CD14-positive monocyte (primary cell): ENCODE data around the gene TSHZ2. TPM values are rescaled to one million over a fixed set of nuclear protein-coding genes. Genes with fewer than 3 reads are reported as not detected.

ENCODE experiments used
- DNase-seq, 3 donors: peaks; one replicate each; pipeline ENCODE4 v3.0.0-alpha.2; 2011 to 2022
- H2AFZ ChIP-seq: 2 replicates; pipeline ENCODE4 v1.6.0; 2012; ENCODE audit warnings: mild to moderate bottlenecking, low read depth, low read length, inconsistent platforms; ENCODE audit not compliant: insufficient read depth, poor library complexity, severe bottlenecking
- H3K27ac ChIP-seq, 2 donors: 1 replicate in 1 of 2; 2 replicates in 1 of 2; pipeline ENCODE4 v1.5.1; 2012 to 2013; ENCODE audit warnings: low read length in 2 of 2, control low read depth in 1 of 2, inconsistent platforms in 1 of 2, low read depth in 1 of 2, mild to moderate bottlenecking in 1 of 2
- H3K27me3 ChIP-seq, 2 donors: one replicate each; pipeline versions ENCODE4 v1.6.0 to v1.6.1; 2011 to 2013; ENCODE audit warnings: low read length in 2 of 2; ENCODE audit not compliant: control insufficient read depth in 2 of 2, insufficient read depth in 2 of 2
- H3K36me3 ChIP-seq, 2 donors: replicated peaks in 1 of 2; 1 replicate in 1 of 2; 2 replicates in 1 of 2; pipeline versions ENCODE4 v1.5.1 to v1.6.1; 2012 to 2013; ENCODE audit warnings: low read length in 2 of 2, control low read depth in 1 of 2, inconsistent platforms in 1 of 2, mild to moderate bottlenecking in 1 of 2; ENCODE audit not compliant: insufficient read depth in 2 of 2, control insufficient read depth in 1 of 2
- H3K4me1 ChIP-seq, 2 donors: 1 replicate in 1 of 2; 2 replicates in 1 of 2; pipeline versions ENCODE4 v1.5.1 to v1.6.1; 2012 to 2013; ENCODE audit warnings: low read length in 2 of 2, control low read depth in 1 of 2, inconsistent platforms in 1 of 2, mild to moderate bottlenecking in 1 of 2, moderate library complexity in 1 of 2; ENCODE audit not compliant: insufficient read depth in 2 of 2, control insufficient read depth in 1 of 2
- H3K4me2 ChIP-seq: replicated peaks from 2 replicates; pipeline ENCODE3; 2012; ENCODE audit warnings: low read length, moderate library complexity, mild to moderate bottlenecking; ENCODE audit not compliant: poor library complexity, severe bottlenecking; ENCODE audit errors: extremely low read depth
- H3K4me3 ChIP-seq, 3 experiments: fragments of 200-600 bp in 1 of 3; sonication (generic) in 1 of 3; replicated peaks in 1 of 3; 1 replicate in 2 of 3; 2 replicates in 1 of 3; pipeline ENCODE4 v1.5.1; 2011 to 2013; ENCODE audit warnings: low read length in 3 of 3, mild to moderate bottlenecking in 3 of 3, control low read depth in 2 of 3, low read depth in 2 of 3, inconsistent platforms in 1 of 3, moderate library complexity in 1 of 3
- H3K79me2 ChIP-seq: 2 replicates; pipeline ENCODE4 v1.6.0; 2012; ENCODE audit warnings: mild to moderate bottlenecking, control low read depth, inconsistent platforms, low read length, moderate library complexity; ENCODE audit not compliant: insufficient read depth
- H3K9ac ChIP-seq: 2 replicates; pipeline ENCODE4 v1.6.0; 2017; ENCODE audit warnings: low read length, mild to moderate bottlenecking; ENCODE audit not compliant: insufficient read depth, poor library complexity, severe bottlenecking
- H3K9me3 ChIP-seq, 2 donors: replicated peaks in 1 of 2; 1 replicate in 1 of 2; 2 replicates in 1 of 2; pipeline versions ENCODE4 v1.5.1 to v1.6.1; 2012 to 2013; ENCODE audit warnings: low read length in 2 of 2, control low read depth in 1 of 2; ENCODE audit not compliant: control insufficient read depth in 1 of 2, insufficient read depth in 1 of 2
- H4K20me1 ChIP-seq: 2 replicates; pipeline ENCODE4 v1.6.0; 2012; ENCODE audit warnings: mild to moderate bottlenecking, low read length, control low read depth, moderate library complexity; ENCODE audit not compliant: insufficient read depth
- H3K27ac Mint-ChIP-seq, 7 donors: one replicate each; pipeline ENCODE4 v1.8.0; 2020; ENCODE audit warnings: mild to moderate bottlenecking in 7 of 7, mixed read lengths in 7 of 7, moderate library complexity in 6 of 7, inconsistent platforms in 2 of 7
- H3K27me3 Mint-ChIP-seq, 3 donors: one replicate each; pipeline ENCODE4 v1.8.0; 2021 to 2022; ENCODE audit warnings: low read depth in 3 of 3, mild to moderate bottlenecking in 3 of 3, mixed read lengths in 3 of 3, moderate library complexity in 3 of 3, inconsistent platforms in 1 of 3
- H3K36me3 Mint-ChIP-seq, 2 donors: one replicate each; pipeline ENCODE4 v1.8.0; 2020; ENCODE audit warnings: mixed read lengths in 2 of 2, inconsistent platforms in 1 of 2, mild to moderate bottlenecking in 1 of 2
- H3K4me1 Mint-ChIP-seq: one replicate; pipeline ENCODE4 v1.8.0; 2020; ENCODE audit warnings: mild to moderate bottlenecking, mixed read lengths
- H3K4me3 Mint-ChIP-seq, 2 donors: one replicate each; pipeline ENCODE4 v1.8.0; 2020; ENCODE audit warnings: mild to moderate bottlenecking in 2 of 2, mixed read lengths in 2 of 2, moderate library complexity in 1 of 2
- H3K9me3 Mint-ChIP-seq, 7 donors: one replicate each; pipeline ENCODE4 v1.8.0; 2020 to 2022; ENCODE audit warnings: mixed read lengths in 7 of 7, mild to moderate bottlenecking in 6 of 7, moderate library complexity in 6 of 7, inconsistent platforms in 2 of 7
- WGBS: methylation state at CpG from one replicate; pipeline ENCODE4 v1.1.5; 2013; ENCODE audit warnings: missing lambda C conversion rate; ENCODE audit not compliant: insufficient coverage; 5-methylcytosine and 5-hydroxymethylcytosine counted together
- intact Hi-C, 2 donors: fragments of 100-400 bp; cut with micrococcal nuclease; formaldehyde crosslinking; loops; one replicate each; pipeline versions ENCODE4 v1.15.0 to v1.15.1; 2023
- polyA plus RNA-seq, 3 donors: library from polyadenylated mRNA; depleted of rRNA in 1 of 3; unstranded in 2 of 3; stranded (reverse) in 1 of 3; fragments of 300-500 nt in 2 of 3; fragments of >200 nt in 1 of 3; fragmentation: Illumina TruSeq in 2 of 3; gene quantifications; 1 replicate in 2 of 3; 2 replicates in 1 of 3; pipeline ENCODE4 v1.2.3, GENCODE V29; 2012 to 2021
- TF ChIP-seq, protein P1 (sequence below): fragments of 200-600 bp; IDR thresholded peaks from one replicate; pipeline ENCODE4 v1.8.0; 2022; ENCODE audit warnings: antibody characterized with exemption, mild to moderate bottlenecking

Gene TSHZ2
- polyA plus RNA-seq, 3 donors: not detected

- no CpG with 5 or more reads among the region's 3 CpGs for WGBS
- TF ChIP-seq, protein P1, sequence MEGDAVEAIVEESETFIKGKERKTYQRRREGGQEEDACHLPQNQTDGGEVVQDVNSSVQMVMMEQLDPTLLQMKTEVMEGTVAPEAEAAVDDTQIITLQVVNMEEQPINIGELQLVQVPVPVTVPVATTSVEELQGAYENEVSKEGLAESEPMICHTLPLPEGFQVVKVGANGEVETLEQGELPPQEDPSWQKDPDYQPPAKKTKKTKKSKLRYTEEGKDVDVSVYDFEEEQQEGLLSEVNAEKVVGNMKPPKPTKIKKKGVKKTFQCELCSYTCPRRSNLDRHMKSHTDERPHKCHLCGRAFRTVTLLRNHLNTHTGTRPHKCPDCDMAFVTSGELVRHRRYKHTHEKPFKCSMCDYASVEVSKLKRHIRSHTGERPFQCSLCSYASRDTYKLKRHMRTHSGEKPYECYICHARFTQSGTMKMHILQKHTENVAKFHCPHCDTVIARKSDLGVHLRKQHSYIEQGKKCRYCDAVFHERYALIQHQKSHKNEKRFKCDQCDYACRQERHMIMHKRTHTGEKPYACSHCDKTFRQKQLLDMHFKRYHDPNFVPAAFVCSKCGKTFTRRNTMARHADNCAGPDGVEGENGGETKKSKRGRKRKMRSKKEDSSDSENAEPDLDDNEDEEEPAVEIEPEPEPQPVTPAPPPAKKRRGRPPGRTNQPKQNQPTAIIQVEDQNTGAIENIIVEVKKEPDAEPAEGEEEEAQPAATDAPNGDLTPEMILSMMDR: no peak
- Histone ChIP-seq H3K9ac (no peak overlapping the region), H3K27me3 (no peaks in the 10 kb centered on the region), H3K4me3 (no peak overlapping the region), H3K27ac (no peak overlapping the region), H3K36me3 (no peaks in the 10 kb centered on the region), H3K79me2 (no peaks in the 10 kb centered on the region), H2AFZ (no peak overlapping the region), H3K4me1 (no peaks in the 10 kb centered on the region), H3K9me3 (peaks cover 0 to 5% of the 10 kb centered on the region in 2 donors), H4K20me1 (no peaks in the 10 kb centered on the region), H3K4me2 (no peak overlapping the region)
- intact Hi-C loops: no loop called here
- no peak overlapping the region for H3K27ac Mint-ChIP-seq
- no peaks in the 10 kb centered on the region for H3K4me1 Mint-ChIP-seq
- peaks cover 0 to 9% (median 2%) of the 10 kb centered on the region in 7 donors for H3K9me3 Mint-ChIP-seq
- H3K36me3 Mint-ChIP-seq: no peaks in the 10 kb centered on the region
- DNase-seq: peak in 1 of 3 donors; percentile 5
- no peak overlapping the region for H3K4me3 Mint-ChIP-seq
- no peaks in the 10 kb centered on the region for H3K27me3 Mint-ChIP-seq
Measured at GRCh38 chr20:52941808-52942207, 30.4 kb upstream of the TSHZ2 start.

DNA sequence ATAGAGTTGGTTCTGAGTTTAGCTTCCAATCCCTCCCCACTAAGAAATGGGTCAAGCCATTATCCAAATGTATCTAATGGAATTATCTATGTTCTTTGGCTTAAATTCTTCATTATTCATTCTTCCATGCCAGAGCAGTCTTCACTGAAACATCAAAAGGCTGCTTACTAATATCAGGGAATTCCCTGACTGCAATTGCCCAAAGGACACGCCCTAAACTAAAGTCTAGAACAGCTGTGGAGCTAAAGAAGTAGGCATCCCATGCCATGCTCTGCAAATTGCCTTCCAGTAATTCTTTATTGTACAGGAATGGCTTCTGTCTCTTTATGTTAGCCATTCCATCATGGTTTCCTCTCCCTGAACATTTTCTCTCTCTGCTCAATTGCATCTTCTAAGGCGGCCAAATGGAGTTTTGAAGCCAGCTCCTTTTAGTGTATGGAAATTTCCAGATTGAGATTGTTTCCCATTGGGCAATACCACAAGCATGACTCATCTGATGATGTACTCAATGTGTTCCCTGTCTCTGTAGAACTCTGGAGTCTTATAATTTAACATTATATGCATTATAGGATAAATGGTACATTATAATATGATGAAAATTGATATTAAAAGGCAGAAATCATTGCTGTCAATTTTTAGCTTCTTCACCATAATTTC lies 28.8 kb upstream of the TSHZ2 start:
- intact Hi-C loops: no loop called here
- H3K4me1 ChIP-seq: no peaks in the 10 kb centered on the region
- WGBS: 33% methylated on average over 1 of the region's 2 CpGs
- no peaks in the 10 kb centered on the region for H3K36me3 Mint-ChIP-seq
- no peak overlapping the region for H3K4me3 ChIP-seq
- peaks cover 0 to 9% (median 2%) of the 10 kb centered on the region in 7 donors for H3K9me3 Mint-ChIP-seq
- no peak overlapping the region for H3K27ac Mint-ChIP-seq
- no peaks in the 10 kb centered on the region for H3K4me1 Mint-ChIP-seq
- H3K4me2 ChIP-seq: no peak overlapping the region
- no peak overlapping the region for H2AFZ ChIP-seq
- H3K36me3 ChIP-seq: no peaks in the 10 kb centered on the region
- H3K27ac ChIP-seq: no peak overlapping the region
- no peak overlapping the region for H3K4me3 Mint-ChIP-seq
- no peaks in the 10 kb centered on the region for H3K79me2 ChIP-seq
- TF ChIP-seq, protein P1: no peak
- H3K27me3 ChIP-seq: no peaks in the 10 kb centered on the region
- no peaks in the 10 kb centered on the region for H3K27me3 Mint-ChIP-seq
- DNase-seq: no peak
- peaks cover 0 to 5% of the 10 kb centered on the region in 2 donors for H3K9me3 ChIP-seq
- H3K9ac ChIP-seq: no peak overlapping the region
- no peaks in the 10 kb centered on the region for H4K20me1 ChIP-seq
